C4-2B (cell line): ENCODE data around the gene NEDD4L.
"Not testable (repeated sequence)": the region's sequence is repeated elsewhere in the genome, so short reads cannot be mapped to it uniquely, and the experiment has no call there.

Experiments used
- H3K27ac ChIP-seq: fragments of 450-650 bp; 2 replicates; pipeline ENCODE4 v1.5.1; 2017
- ZFX ChIP-seq: fragments of 450-650 bp; IDR thresholded peaks from 2 replicates; pipeline ENCODE4 v1.6.1; 2017
- TF ChIP-seq, protein P1 (sequence below): fragments of 450-650 bp; conservative IDR thresholded peaks from 2 replicates; pipeline ENCODE4 v1.5.1; 2017; ENCODE audit warnings: mild to moderate bottlenecking

NEDD4L gene

DNA sequence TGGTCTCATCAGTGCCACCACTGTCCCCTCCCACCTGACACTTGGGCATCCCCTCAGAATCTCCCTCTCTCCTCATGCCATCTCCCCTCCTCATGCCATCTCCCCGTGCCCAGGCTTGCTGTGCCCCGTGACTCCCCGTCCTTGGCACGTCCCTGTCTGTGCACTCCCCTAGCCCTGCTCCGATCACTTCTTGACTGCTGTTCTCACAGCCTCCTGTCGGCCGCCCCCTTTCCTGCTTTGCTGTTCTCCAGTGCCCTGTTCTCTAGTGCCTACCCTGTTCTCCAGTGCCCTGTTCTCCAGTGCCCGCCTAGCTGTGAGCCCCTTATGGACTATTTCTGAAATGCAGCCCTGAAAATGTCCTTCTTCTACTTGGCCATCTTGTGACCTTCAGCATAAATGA is 331.0 kb downstream of the NEDD4L start:
- TF ChIP-seq, protein P1, sequence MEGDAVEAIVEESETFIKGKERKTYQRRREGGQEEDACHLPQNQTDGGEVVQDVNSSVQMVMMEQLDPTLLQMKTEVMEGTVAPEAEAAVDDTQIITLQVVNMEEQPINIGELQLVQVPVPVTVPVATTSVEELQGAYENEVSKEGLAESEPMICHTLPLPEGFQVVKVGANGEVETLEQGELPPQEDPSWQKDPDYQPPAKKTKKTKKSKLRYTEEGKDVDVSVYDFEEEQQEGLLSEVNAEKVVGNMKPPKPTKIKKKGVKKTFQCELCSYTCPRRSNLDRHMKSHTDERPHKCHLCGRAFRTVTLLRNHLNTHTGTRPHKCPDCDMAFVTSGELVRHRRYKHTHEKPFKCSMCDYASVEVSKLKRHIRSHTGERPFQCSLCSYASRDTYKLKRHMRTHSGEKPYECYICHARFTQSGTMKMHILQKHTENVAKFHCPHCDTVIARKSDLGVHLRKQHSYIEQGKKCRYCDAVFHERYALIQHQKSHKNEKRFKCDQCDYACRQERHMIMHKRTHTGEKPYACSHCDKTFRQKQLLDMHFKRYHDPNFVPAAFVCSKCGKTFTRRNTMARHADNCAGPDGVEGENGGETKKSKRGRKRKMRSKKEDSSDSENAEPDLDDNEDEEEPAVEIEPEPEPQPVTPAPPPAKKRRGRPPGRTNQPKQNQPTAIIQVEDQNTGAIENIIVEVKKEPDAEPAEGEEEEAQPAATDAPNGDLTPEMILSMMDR = no peak
- no peak for TF ChIP-seq ZFX
- no peak overlapping the region for H3K27ac ChIP-seq

DNA sequence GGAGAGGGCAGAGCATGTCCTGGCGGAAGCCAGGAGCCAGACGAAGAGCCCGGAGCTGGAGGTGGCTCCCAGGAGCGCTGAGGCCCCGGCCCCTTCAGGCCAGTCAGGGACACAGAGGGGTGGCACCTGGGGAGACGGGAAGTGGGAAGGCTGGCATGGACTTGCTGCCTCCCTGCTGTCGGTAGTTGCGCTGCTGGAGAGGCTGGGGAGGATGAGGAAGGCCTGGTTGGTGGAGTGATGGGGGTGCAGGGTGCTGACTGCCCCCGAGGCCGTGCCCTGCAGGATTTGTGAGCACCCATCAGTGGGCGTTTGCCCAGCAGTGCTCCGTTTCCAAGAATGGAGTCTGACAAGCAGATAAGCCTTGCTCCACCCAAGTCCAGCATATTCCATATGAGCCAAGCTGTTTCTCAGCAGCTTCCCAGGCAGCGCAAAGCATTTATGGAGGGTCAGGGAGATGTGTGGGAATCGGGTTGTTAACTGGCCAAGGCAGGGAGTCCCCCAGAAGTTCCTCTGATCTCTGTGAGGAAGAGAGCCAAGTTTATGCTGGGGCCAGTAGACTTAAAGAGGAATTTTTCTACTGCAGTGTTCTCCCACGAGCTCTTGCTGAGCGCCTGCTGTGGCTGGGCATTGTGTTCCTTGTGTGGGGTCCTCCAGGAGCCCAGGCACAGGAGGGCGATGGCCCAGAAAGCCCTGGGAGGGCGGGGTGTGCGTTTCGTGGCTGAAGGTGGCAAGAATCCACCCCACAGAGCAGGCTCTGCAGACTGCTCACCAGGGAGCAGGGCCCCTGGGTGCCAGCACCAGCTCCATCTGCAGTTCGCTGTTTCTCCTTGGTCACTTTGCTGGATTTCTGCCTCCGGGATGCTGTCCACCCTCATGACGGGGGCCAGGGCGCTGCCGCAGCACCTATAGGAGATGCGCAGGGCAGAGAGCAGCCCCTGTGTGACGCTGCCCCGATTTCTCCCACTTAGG is 334.7 kb downstream of the NEDD4L start:
- TF ChIP-seq, protein P1 = no peak
- TF ChIP-seq ZFX = no peak

DNA sequence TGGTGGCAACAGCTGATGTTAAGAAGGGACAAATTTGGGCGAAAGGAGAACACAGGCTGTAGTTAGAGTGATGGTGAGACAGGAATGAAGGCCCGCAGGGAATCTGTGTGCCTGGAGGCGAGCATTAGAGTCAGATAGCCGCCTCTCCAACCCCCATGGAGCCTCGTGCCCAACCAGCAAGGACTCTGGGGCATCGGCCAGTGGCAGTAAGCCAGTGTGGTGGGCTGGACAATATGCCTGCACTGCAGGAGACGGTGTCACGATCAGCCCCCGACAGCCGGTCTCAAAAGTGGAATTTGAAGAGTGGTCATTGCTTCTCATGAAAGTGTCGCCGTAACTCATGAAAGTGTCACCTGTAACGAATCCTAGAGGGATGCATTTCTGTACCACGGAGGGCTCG is 335.4 kb downstream of the NEDD4L start:
- TF ChIP-seq, protein P1 = no peak
- no peak for TF ChIP-seq ZFX

More for the DNA sequence above, 334.7 kb downstream of the NEDD4L start:
- H3K27ac ChIP-seq = peak overlapping the region; percentile 17

DNA sequence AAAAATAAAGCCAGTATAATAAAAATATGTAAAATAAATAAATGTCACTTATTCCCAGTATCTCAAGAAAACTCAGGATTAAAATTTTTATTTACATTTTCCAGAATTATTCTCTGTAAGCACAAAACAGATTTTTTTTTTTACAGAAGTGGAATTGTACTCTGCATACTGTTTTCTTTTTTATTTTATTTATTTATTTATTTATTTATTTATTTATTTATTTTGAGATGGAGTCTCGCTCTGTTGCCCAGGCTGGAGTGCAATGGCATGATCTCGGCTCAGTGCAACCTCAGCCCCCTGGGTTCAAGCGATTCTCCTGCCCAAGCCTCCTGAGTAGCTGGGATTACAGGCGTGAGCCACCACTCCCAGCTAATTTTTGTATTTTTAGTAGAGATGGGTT is 336.1 kb downstream of the NEDD4L start:
- H3K27ac ChIP-seq = not testable (repeated sequence)

More for the DNA sequence above, 335.4 kb downstream of the NEDD4L start:
- H3K27ac ChIP-seq = no peak overlapping the region

DNA sequence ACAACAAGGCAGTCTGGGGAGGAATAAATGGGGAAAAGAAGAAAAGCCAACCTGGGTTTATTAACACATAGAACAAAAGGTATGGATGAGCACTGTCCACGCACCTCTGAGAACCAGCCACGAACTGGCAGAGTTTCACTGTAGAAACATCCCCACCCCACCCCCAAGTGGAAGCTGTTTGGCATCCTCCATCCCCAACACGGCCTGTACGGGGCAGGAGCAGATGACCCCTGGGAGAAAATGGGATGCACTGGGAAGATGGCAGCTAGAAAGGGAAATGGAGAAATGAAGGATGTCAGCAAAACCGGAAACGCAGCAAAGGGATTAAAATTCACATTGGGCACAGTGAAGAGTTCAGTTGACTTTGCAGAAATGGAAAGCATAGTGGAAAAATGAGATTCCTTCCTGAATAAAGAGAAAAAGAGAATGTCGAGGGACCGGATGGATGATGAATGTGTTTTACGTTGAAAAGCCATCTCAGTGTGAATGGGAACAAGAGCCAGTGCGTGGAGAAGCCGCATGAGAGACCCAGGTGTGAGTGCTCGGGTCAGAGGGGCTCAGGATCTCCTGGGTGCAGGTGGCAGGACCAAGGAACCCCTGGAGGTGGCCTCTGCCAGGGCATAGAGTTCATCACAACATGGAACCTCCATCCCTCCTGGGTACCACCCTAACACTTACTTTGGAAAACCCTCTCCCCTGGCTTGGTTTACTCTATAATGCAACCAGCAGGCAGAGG is 337.8 kb downstream of the NEDD4L start:
- no peak overlapping the region for H3K27ac ChIP-seq
- TF ChIP-seq ZFX = no peak
- TF ChIP-seq, protein P1 = no peak

DNA sequence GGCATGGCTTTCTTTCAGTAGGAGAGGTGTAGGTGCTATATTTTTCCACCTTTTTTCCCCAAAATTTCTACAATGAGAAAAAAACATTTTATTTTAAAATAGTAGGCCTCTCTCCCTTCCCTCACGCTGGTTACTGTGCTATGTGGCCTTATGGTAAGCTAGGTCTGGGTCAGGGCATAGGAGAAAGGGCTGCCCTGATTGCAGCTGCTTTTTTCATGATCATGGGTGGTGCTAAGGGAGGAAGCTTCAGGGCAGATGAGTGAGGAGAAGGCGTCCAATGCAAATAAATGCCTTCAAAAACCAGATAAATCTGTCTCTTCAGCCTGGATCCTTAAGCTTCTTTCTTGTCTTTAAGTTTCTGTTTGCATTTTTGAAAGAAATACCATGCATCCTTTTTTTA is 338.4 kb downstream of the NEDD4L start:
- TF ChIP-seq ZFX = no peak
- TF ChIP-seq, protein P1 = no peak
- no peak overlapping the region for H3K27ac ChIP-seq

DNA sequence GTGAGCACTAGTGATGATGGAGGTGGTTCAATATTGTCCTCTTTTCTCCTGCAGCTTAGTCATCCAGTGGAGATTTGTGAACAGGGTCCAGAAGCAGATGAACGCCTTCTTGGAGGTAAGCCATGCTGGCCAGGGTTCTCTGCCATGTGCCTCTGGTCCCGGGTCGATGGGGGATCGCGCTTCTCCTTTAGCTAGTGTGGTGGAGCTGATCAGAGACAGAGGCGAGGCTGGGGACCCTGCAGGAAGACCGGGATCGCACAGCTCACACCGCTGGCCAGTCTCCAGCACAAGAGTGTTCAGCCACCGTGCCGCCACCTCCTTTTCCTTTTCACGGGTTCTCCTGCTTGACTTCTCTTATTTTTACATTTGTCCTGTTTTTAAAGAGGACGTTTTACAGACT is 341.4 kb downstream of the NEDD4L start:
- H3K27ac ChIP-seq = no peak overlapping the region
- no peak for TF ChIP-seq ZFX
- TF ChIP-seq, protein P1 = no peak
